Right lobe of liver (tissue), 4 donors: ENCODE data around the gene CTIF.

ENCODE experiments used
- POLR2A ChIP-seq: fragments of 450-650 bp; IDR thresholded peaks from one replicate; pipeline ENCODE4 v1.6.1; 2017; ENCODE audit warnings: antibody characterized with exemption, mild to moderate bottlenecking
- TF ChIP-seq, protein P1 (sequence below), 4 donors: fragments of 200-600 bp in 3 of 4; fragments of 450-650 bp in 1 of 4; IDR thresholded peaks; one replicate each; pipeline versions ENCODE4 v1.5.1 to v1.8.0; 2016 to 2022; ENCODE audit warnings: antibody characterized with exemption in 4 of 4, mild to moderate bottlenecking in 2 of 4
- donor health status: DM: no; HTN: no; CAD: no.
- donor health status: DM: no; HTN: no; CAD: no.
- donor health status: DM: no; HTN: yes; CAD: no.

DNA sequence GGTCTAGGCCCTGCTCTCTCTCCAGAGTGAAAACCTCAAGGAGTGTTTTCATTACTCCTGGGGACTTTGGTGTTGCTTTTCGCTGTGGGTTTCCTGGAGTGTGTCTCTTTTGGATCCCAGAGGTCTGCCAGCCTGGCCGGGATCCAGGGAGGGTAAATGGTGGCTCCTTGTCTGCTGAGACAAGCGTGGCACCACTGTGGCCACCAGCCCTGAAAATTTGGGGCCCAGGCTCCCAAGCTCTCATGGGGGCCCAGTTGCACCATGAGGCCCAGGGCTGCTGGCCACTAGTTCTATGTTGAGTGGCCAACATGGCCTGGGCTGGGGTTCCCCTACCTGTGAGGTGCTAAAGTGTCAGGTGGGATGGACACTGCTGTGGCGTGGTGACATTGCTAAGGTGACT is 144.8 kb downstream of the CTIF start:
- TF ChIP-seq, protein P1, sequence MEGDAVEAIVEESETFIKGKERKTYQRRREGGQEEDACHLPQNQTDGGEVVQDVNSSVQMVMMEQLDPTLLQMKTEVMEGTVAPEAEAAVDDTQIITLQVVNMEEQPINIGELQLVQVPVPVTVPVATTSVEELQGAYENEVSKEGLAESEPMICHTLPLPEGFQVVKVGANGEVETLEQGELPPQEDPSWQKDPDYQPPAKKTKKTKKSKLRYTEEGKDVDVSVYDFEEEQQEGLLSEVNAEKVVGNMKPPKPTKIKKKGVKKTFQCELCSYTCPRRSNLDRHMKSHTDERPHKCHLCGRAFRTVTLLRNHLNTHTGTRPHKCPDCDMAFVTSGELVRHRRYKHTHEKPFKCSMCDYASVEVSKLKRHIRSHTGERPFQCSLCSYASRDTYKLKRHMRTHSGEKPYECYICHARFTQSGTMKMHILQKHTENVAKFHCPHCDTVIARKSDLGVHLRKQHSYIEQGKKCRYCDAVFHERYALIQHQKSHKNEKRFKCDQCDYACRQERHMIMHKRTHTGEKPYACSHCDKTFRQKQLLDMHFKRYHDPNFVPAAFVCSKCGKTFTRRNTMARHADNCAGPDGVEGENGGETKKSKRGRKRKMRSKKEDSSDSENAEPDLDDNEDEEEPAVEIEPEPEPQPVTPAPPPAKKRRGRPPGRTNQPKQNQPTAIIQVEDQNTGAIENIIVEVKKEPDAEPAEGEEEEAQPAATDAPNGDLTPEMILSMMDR (IDR thresholded peaks at IDR 0.05), result no peak
- no peak for TF ChIP-seq POLR2A
